GM12801 (cell line): ENCODE data around the gene CCL25.

Experiments
- CTCF ChIP-seq: IDR thresholded peaks from one replicate; pipeline ENCODE4 v1.5.1; 2011; ENCODE audit warnings: control low read depth; ENCODE audit not compliant: insufficient read length; ENCODE audit errors: extremely low read depth

CCL25 gene

GRCh38 chr19:8050274-8051096 lies 2.1 kb upstream of the CCL25 start:
- TF ChIP-seq CTCF, result no peak

DNA sequence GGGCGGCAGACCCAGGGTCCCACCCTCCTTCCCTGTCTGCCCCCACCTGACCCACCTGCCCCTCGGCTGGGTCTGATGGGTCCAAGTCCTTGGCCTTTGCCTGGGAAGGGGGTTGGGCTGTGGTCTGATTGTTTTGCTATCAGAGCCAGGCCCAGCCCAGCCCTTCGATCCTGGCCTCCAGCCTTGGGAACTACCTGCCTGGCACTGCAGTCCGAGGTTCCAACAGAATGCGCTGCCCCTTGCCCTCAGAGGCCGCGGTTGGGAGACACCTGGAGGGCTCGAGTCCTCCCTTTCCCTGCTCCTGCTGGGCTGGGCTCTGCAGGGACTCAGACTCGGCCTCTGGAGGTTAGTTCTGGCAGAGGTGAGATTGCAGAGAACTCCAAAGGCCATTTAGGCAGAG lies 1.6 kb downstream of the CCL25 start:
- TF ChIP-seq CTCF, result no peak

- TF ChIP-seq CTCF, result no peak
These were observed 4.0 kb downstream of the CCL25 start for GRCh38 chr19:8056533-8056932.

GRCh38 chr19:8057545-8058270 lies 5.1 kb downstream of the CCL25 start:
- no peak for TF ChIP-seq CTCF

DNA sequence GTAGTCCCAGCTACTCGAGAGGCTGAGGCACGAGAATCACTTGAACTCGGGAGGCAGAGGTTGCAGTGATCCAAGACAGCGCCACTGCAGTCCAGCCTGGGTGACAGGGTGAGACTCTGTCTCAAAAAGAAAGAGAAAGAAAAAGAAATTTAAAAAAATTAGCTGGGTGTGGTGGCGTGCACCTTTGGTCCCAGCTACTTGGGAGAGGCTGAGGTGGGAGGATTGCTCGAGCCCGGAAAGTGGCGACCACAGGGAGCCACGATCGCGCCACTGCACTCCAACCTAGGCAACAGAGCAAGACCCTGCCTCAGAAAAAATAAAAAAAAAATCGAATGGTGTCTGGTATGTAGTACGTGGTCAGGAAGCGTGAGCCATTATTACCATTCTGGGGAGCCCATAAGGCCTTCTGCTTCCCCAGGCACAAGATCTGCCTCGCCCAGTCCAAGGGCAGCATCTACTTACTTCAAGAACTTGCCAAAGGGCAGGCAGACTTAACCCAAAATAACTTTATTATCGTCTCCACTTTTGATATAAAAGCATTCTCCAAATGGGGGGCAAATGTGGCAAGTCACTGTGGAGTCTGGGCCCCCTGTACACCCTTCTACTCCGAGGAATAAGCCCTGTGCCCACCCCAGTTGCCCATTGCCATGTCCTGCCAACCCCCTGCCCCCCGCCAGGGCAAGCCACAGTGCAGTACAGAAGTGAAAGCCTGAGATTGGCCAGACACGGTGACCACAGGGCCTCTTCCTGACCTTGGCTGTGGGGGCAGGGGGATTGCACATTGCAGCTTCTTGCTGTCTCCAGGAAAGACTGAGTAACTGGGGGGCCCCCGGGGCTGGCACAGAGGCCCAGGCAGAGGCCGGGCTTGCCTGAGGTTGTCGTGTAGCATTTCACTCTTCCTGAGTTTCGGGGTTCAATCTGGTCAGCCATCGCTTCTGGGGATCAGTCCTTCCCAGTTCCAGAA lies 12.6 kb downstream of the CCL25 start:
- TF ChIP-seq CTCF, result no peak

DNA sequence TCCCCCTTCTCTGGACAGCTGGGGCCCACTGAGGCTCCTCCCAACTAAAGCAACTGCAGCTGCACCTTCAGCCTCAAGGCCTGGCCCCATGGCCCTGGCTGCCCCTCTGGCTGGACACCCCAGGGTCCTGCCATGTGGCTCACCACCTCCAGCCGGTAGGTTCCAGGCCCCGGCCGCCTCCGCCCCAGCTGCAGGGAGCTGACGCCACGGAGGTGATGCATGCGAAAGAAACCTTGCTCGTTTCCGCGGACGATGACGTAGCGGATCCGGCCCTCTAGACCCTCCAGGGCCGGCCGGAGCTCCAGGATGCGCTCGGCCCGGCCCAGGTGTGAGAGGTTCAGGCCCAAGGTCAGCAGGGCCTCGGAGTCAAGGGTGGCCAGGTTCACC lies 13.3 kb downstream of the CCL25 start:
- TF ChIP-seq CTCF, result no peak
